K562 (cell line): ENCODE measurements around the gene TMEM120A. TPM values are rescaled to one million over a fixed set of nuclear protein-coding genes. Genes with fewer than 3 reads are reported as not detected.

Source experiments
- ATAC-seq: fragments of 200-7000 bp; cut with Tn5 transposase; 3 replicates; pipeline ENCODE4 v1.9.1; 2020; ENCODE audit warnings: moderate library complexity
- BruUV-seq: library from RNA; stranded (reverse); fragments of 400-500 nt; replicated peaks from 2 replicates; lab custom pipeline; 2021; lab: Mats Ljungman, UMichigan
- CTCF ChIA-PET: fragments of 300-600 bp; formaldehyde crosslinking; extraction: SDS; loops from one replicate; lab custom pipeline; 2021; ENCODE audit warnings: low intra/inter-chr PET ratio; lab: Yijun Ruan, JAX
- POLR2A ChIA-PET: fragments of 300-600, 350-650 bp; sonication (Branson Sonifier 250); formaldehyde crosslinking; extraction: SDS; loops from one replicate; lab custom pipeline; 2021; ENCODE audit warnings: antibody characterized with exemption, inconsistent platforms; lab: Yijun Ruan, JAX
- DNase-seq, 4 experiments: peaks; one replicate each; pipeline versions ENCODE4 v3.0.0 to v3.0.0-alpha.2; 2011 to 2018; ENCODE audit warnings: low spot score in 3 of 4, mixed read lengths in 3 of 4; ENCODE audit errors: extremely low read depth in 1 of 4
- FAIRE-seq: peaks from 2 replicates; lab custom pipeline; 2011; peaks lifted over from hg19 to GRCh38; lab: Jason Lieb, UNC
- H2AFZ ChIP-seq: 2 replicates; pipeline ENCODE4 v1.6.0; 2011; ENCODE audit warnings: low read depth, low read length, control low read depth, inconsistent platforms
- H3K27ac ChIP-seq: fragments of 200-600 bp; 3 replicates; pipeline ENCODE4 v1.8.0; 2011; ENCODE audit warnings: low read depth, mild to moderate bottlenecking, control low read depth, inconsistent platforms, low read length, moderate library complexity, mixed read lengths; ENCODE audit errors: extremely low read depth
- H3K27me3 ChIP-seq, 2 experiments: fragments of 300-600 bp in 1 of 2; 2 replicates in 1 of 2; 3 replicates in 1 of 2; pipeline versions ENCODE4 v1.6.0 to v1.8.0; 2011; ENCODE audit warnings: inconsistent platforms in 2 of 2, low read length in 2 of 2, mild to moderate bottlenecking in 1 of 2, mixed read lengths in 1 of 2, moderate library complexity in 1 of 2; ENCODE audit not compliant: control insufficient read depth in 2 of 2, insufficient read depth in 2 of 2
- H3K36me3 ChIP-seq: fragments of 300-600 bp; 3 replicates; pipeline ENCODE4 v1.8.0; 2011; ENCODE audit warnings: mild to moderate bottlenecking, low read length, inconsistent platforms; ENCODE audit not compliant: control insufficient read depth, insufficient read depth
- H3K4me1 ChIP-seq, 2 experiments: fragments of 200-600 bp in 1 of 2; replicated peaks in 1 of 2; 2 replicates in 1 of 2; 3 replicates in 1 of 2; pipeline versions ENCODE4 v1.5.1 to v1.8.0; 2011; ENCODE audit warnings: inconsistent platforms in 2 of 2, low read length in 2 of 2, mild to moderate bottlenecking in 1 of 2, mixed read lengths in 1 of 2, moderate library complexity in 1 of 2; ENCODE audit not compliant: control insufficient read depth in 2 of 2, insufficient read depth in 2 of 2
- H3K4me2 ChIP-seq: 2 replicates; pipeline ENCODE4 v1.6.1; 2011; ENCODE audit warnings: low read length, control low read depth, inconsistent platforms, mixed read lengths; ENCODE audit not compliant: insufficient read depth
- H3K4me3 ChIP-seq: fragments of 200-600 bp; sonication (generic), shearing (Covaris generic); 2 replicates; pipeline ENCODE4 v1.5.1; 2016; ENCODE audit warnings: control low read depth, inconsistent platforms
- H3K79me2 ChIP-seq: fragments of 200-600 bp; 3 replicates; pipeline ENCODE4 v1.8.0; 2011; ENCODE audit warnings: low read length, inconsistent platforms; ENCODE audit not compliant: control insufficient read depth, insufficient read depth
- H3K9ac ChIP-seq, 2 experiments: 2 replicates each; pipeline versions ENCODE4 v1.6.0 to v1.6.1; 2011; ENCODE audit warnings: low read depth in 2 of 2, low read length in 2 of 2, control low read depth in 1 of 2, inconsistent platforms in 1 of 2, mild to moderate bottlenecking in 1 of 2, mixed read lengths in 1 of 2; ENCODE audit not compliant: insufficient read depth in 1 of 2
- H3K9me1 ChIP-seq: one replicate; pipeline ENCODE4 v1.6.0; 2011; ENCODE audit warnings: inconsistent platforms, mild to moderate bottlenecking, low read length, moderate library complexity; ENCODE audit not compliant: control insufficient read depth, insufficient read depth
- H3K9me3 ChIP-seq: replicated peaks from 2 replicates; pipeline ENCODE4 v1.5.1; 2011; ENCODE audit warnings: low read depth, low read length, inconsistent platforms; ENCODE audit not compliant: control insufficient read depth, insufficient read depth
- H4K20me1 ChIP-seq: replicated peaks from 2 replicates; pipeline ENCODE4 v1.6.1; 2011; ENCODE audit warnings: low read length, inconsistent platforms, mixed read lengths; ENCODE audit not compliant: control insufficient read depth, insufficient read depth
- CREB1 ChIP-seq, 2 experiments: sonication (generic) in 1 of 2; formaldehyde crosslinking in 1 of 2; IDR thresholded peaks; 2 replicates each; pipeline versions ENCODE4 v1.6.1 to v1.8.0; 2012 to 2022; ENCODE audit warnings: inconsistent platforms in 1 of 2, mild to moderate bottlenecking in 1 of 2, missing genetic modification reagents in 1 of 2, moderate library complexity in 1 of 2
- DMBX1 ChIP-seq: fragments of 250-450 bp; sonication (Bioruptor Pico); IDR thresholded peaks from 2 replicates; pipeline ENCODE4 v1.8.0; 2022; ENCODE audit warnings: inconsistent platforms, mild to moderate bottlenecking, moderate library complexity, borderline replicate concordance
- NCOA4 ChIP-seq: fragments of 450-650 bp; IDR thresholded peaks from 2 replicates; pipeline ENCODE4 v1.6.1; 2018; ENCODE audit warnings: mild to moderate bottlenecking; ENCODE audit not compliant: partially characterized antibody
- REST ChIP-seq, 2 experiments: fragments of 450-650 bp; formaldehyde crosslinking in 1 of 2; IDR thresholded peaks; 2 replicates each; pipeline versions ENCODE4 v1.4.0 to v1.6.1; 2014 to 2020; ENCODE audit warnings: mild to moderate bottlenecking in 2 of 2, borderline replicate concordance in 1 of 2, low read depth in 1 of 2
- SNRNP70 ChIP-seq: fragments of 200-400 bp; formaldehyde crosslinking; optimal IDR thresholded peaks from 2 replicates; pipeline ENCODE3; 2017; ENCODE audit warnings: low read depth, low read length
- ZKSCAN3 ChIP-seq: fragments of 250-450 bp; sonication (Bioruptor Pico); IDR thresholded peaks from 2 replicates; pipeline ENCODE4 v1.4.0; 2020
- ZNF589 ChIP-seq: fragments of 200-800 bp; sonication (Bioruptor generic); IDR thresholded peaks from 2 replicates; pipeline ENCODE4 v1.6.1; 2016; ENCODE audit warnings: low read depth, missing genetic modification characterization, missing compliant biosample characterization
- ZNF696 ChIP-seq: fragments of 250-450 bp; sonication (Bioruptor Pico); conservative IDR thresholded peaks from 2 replicates; pipeline ENCODE4 v1.4.0; 2020; ENCODE audit warnings: mild to moderate bottlenecking, moderate library complexity
- WGBS: fragments of 100-300 bp; shearing (Covaris generic); methylation state at CpG from one replicate; pipeline ENCODE4 v1.1.6; 2016; ENCODE audit warnings: low coverage, mixed read lengths; ENCODE audit not compliant: insufficient coverage; ENCODE audit errors: missing lambda C conversion rate; 5-methylcytosine and 5-hydroxymethylcytosine counted together
- in situ Hi-C: fragments of 300-500 bp; cut with MboI; formaldehyde crosslinking; loops from 4 replicates; pipeline ENCODE4 v1.15.0; 2018; ENCODE audit warnings: inconsistent platforms, mixed read lengths
- intact Hi-C: fragments of 100-400 bp; cut with micrococcal nuclease; formaldehyde crosslinking; loops from 2 replicates; pipeline ENCODE4 v1.14.2; 2022
- polyA plus RNA-seq, 8 experiments: library from polyadenylated mRNA; depleted of rRNA in 4 of 8; stranded (reverse) in 5 of 8; unstranded in 3 of 8; fragments of >200 nt; fragmentation: Nextera tagmentation in 2 of 8; fragmentation: Illumina TruSeq in 1 of 8; extraction: Ambion mirVana in 2 of 8; extraction: Trizol in 1 of 8; gene quantifications; 2 replicates each; pipeline versions ENCODE4 v1.2.1 to v1.2.3, GENCODE V29; 2011 to 2014; ENCODE audit warnings: inconsistent platforms in 1 of 8, missing spikeins in 1 of 8
- total RNA-seq, 7 experiments: library from RNA; depleted of rRNA in 6 of 7; stranded (reverse); fragments of >200 nt in 6 of 7; fragmentation: Illumina TruSeq in 2 of 7; extraction: Trizol in 2 of 7; gene quantifications; 2 replicates each; pipeline versions ENCODE4 v1.2.1 to v1.2.3, GENCODE V29; 2011 to 2021; ENCODE audit warnings: low replicate concordance in 1 of 7

Gene TMEM120A
- total and polyA plus RNA-seq, 9 of the 15 experiments (the other 6 are each of a cell fraction or from before 2014, with no cell fraction given), result 2.3 to 90.2 (median 22.9) TPM

- intact Hi-C loops (no loop called here), in situ Hi-C loops (no loop called here)
- Histone ChIP-seq H3K9me1 (peaks cover 2% of the 10 kb centered on the region), H3K27ac (no peak overlapping the region), H2AFZ (no peak overlapping the region), H3K79me2 (no peaks in the 10 kb centered on the region), H3K36me3 (peaks cover 66% of the 10 kb centered on the region), H3K9me3 (no peaks in the 10 kb centered on the region), H3K4me2 (no peak overlapping the region), H3K4me3 (no peak overlapping the region), H3K27me3 (no peaks in the 10 kb centered on the region), H3K9ac (no peak overlapping the region), H3K4me1 (peaks cover 0 to 7% of the 10 kb centered on the region in 2 experiments; a peak in 1 of 5 replicates), H4K20me1 (no peaks in the 10 kb centered on the region)
- 93% methylated on average over 6 of the region's 6 CpGs for WGBS
- POLR2A ChIA-PET, result interaction anchor here (0.6 kb wide), 1 partner anchor 10 kb away, joined by 4 read pairs; no protein-coding TSS in a partner anchor
- FAIRE-seq, result no peak
- no peak for DNase-seq
- ATAC-seq, result no peak
- BruUV-seq, result no TSS peak
- CTCF ChIA-PET, result no interaction called here
- TF ChIP-seq ZNF696 (CRISPR knock-in tag) (no peak), ZKSCAN3 (no peak), CREB1 (IDR thresholded peaks at IDR 0.05) (no peak), CREB1 (CRISPR knock-in tag; IDR thresholded peaks at IDR 0.05) (no peak), DMBX1 (CRISPR knock-in tag) (no peak), SNRNP70 (no peak), NCOA4 (no peak), ZNF589 (CRISPR knock-in tag) (no peak), REST (IDR thresholded peaks at IDR 0.05; ENCODE audit: borderline replicate concordance) (no peak), REST (CRISPR knock-in tag; IDR thresholded peaks at IDR 0.05; ENCODE audit: low read depth) (no peak)
Measured at GRCh38 chr7:75960372-75960771, 34.0 kb downstream of the TMEM120A start.
